ENCODE results near the gene NPRL2. TPM values are rescaled to one million over a fixed set of nuclear protein-coding genes. Genes with fewer than 3 reads are reported as not detected.

Gene NPRL2
- total RNA-seq, 1 experiment from 2014 or later: 35.4 TPM

DNA sequence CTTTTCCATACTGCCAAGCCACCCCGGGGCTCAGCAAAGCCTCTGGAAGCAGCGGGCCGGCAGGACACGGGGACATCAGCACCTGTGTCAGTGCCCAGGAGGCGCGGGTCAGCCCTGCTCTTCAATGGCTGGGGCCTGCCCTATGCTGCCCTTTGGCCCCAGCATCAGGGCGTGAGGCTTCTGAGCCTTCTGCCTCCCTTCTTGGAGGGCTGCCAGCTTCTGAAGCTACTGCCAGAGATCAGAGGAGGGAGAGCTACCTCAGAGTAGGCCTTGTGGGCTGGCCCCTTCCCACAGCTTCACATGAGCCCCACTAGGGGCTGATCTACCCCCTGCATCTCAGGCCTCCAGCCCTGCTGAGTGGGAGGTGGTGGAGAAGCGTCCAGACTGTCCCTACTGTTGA lies 21.8 kb upstream of the NPRL2 start:
- no peak overlapping the region for H2AFZ ChIP-seq (ENCODE audit: low read depth, low read length, poor library complexity, severe bottlenecking)
- H3K79me2 ChIP-seq (ENCODE audit: insufficient read depth, low read length): no peaks in the 10 kb centered on the region
- H3K36me3 ChIP-seq (ENCODE audit: control insufficient read depth in 1 of 2, insufficient read depth in 2 of 2, low read length in 2 of 2): no peaks in the 10 kb centered on the region
- H3K4me3 ChIP-seq (replicated peaks in 1 of 2; ENCODE audit: low read depth in 1 of 2, low read length in 2 of 2): no peak overlapping the region
- H3K27ac ChIP-seq (ENCODE audit: low read depth, low read length): no peak overlapping the region
- H3K9me2 ChIP-seq (ENCODE audit: insufficient read depth): no peaks in the 10 kb centered on the region
- ChIA-PET RAD21 (ENCODE audit: low non-redundant PET in 1 of 2, low total read pairs in 2 of 2, uncharacterized antibody in 2 of 2, unreplicated experiment in 2 of 2) (no interaction called here), CTCF (no interaction called here), POLR2A (no interaction called here)
- TF ChIP-seq POLR2A (IDR thresholded peaks at IDR 0.05; ENCODE audit: borderline replicate concordance, extremely low read depth, insufficient read depth, insufficient read length) (no peak), ZFX (IDR thresholded peaks at IDR 0.05) (no peak), TCF7L2 (IDR thresholded peaks at IDR 0.05; ENCODE audit: borderline replicate concordance, extremely low read depth, insufficient read depth, insufficient read length) (no peak), MAX (IDR thresholded peaks at IDR 0.05) (no peak), YY1 (IDR thresholded peaks at IDR 0.05; ENCODE audit: extremely low read depth, insufficient replicate concordance, low read depth, low read length) (no peak), ZBTB33 (IDR thresholded peaks at IDR 0.05; ENCODE audit: extremely low read depth, insufficient replicate concordance, low read length) (no peak), CEBPB (IDR thresholded peaks at IDR 0.05; ENCODE audit: low read depth) (no peak), SP1 (IDR thresholded peaks at IDR 0.05; ENCODE audit: low read depth) (no peak)
- no peaks in the 10 kb centered on the region for H3K27me3 ChIP-seq (ENCODE audit: insufficient read depth, low read length)
- no peak for DNase-seq (ENCODE audit: low read depth, low spot score)
- H3K9ac ChIP-seq (ENCODE audit: low read length): no peak overlapping the region
- H4K20me1 ChIP-seq (ENCODE audit: insufficient read depth): no peaks in the 10 kb centered on the region
- no peaks in the 10 kb centered on the region for H3K9me3 ChIP-seq (ENCODE audit: control insufficient read depth in 1 of 2, insufficient read depth in 1 of 2, low read depth in 1 of 2, low read length in 2 of 2)
- no peak for ATAC-seq
- no peak overlapping the region for H3K4me2 ChIP-seq (ENCODE audit: low read length)
- no TSS peak for BruUV-seq (replicated peaks)
- intact Hi-C loops (cut with micrococcal nuclease): no loop called here
- peaks cover 4 to 10% of the 10 kb centered on the region in 2 experiments; a peak in 2 of 4 replicates for H3K4me1 ChIP-seq (ENCODE audit: control insufficient read depth in 1 of 2, insufficient read depth in 2 of 2, low read length in 2 of 2)
